SU-DHL-6 (cell line): Measurements from ENCODE around the gene SSBP1.

Experiments used
- H2AFZ ChIP-seq: fragments of 200-600 bp; sonication (generic); 2 replicates; pipeline ENCODE4 v1.6.1; 2014; ENCODE audit warnings: low read depth, mild to moderate bottlenecking, moderate library complexity, mixed read lengths, antibody characterized with exemption, low read length; ENCODE audit not compliant: severe bottlenecking
- H3F3A ChIP-seq: fragments of 200-600 bp; shearing (Covaris generic); 2 replicates; pipeline ENCODE4 v1.6.0; 2016; ENCODE audit warnings: antibody characterized with exemption, mild to moderate bottlenecking; ENCODE audit not compliant: insufficient read depth
- H3K27ac ChIP-seq: fragments of 200-600 bp; sonication (generic); 2 replicates; pipeline ENCODE4 v1.5.1; 2016; ENCODE audit warnings: low read depth, mild to moderate bottlenecking, low read length, moderate library complexity, mixed read lengths
- H3K27me3 ChIP-seq: fragments of 200-600 bp; sonication (generic), shearing (Covaris generic); 2 replicates; pipeline ENCODE4 v1.6.0; 2014; ENCODE audit warnings: mild to moderate bottlenecking, low read length
- H3K36me3 ChIP-seq: fragments of 200-600 bp; sonication (generic); 2 replicates; pipeline ENCODE4 v1.6.1; 2014; ENCODE audit warnings: mild to moderate bottlenecking, low read length, mixed read lengths
- H3K4me2 ChIP-seq: fragments of 300-600, 200-600 bp; shearing (Covaris generic), sonication (generic); 2 replicates; pipeline ENCODE4 v1.6.0; 2014; ENCODE audit warnings: low read length, low read depth, mild to moderate bottlenecking; ENCODE audit not compliant: poor library complexity, severe bottlenecking
- H3K4me3 ChIP-seq: fragments of 200-600 bp; sonication (generic); 2 replicates; pipeline ENCODE4 v1.5.1; 2014; ENCODE audit warnings: antibody characterized with exemption, low read length, mild to moderate bottlenecking, mixed read lengths; ENCODE audit not compliant: insufficient read depth, poor library complexity, severe bottlenecking
- H3K79me2 ChIP-seq: fragments of 200-600 bp; sonication (generic); 2 replicates; pipeline ENCODE4 v1.6.1; 2014; ENCODE audit warnings: mild to moderate bottlenecking, low read length, moderate library complexity; ENCODE audit not compliant: insufficient read depth
- H3K9ac ChIP-seq: fragments of 200-600 bp; sonication (generic); 2 replicates; pipeline ENCODE4 v1.7.0; 2014; ENCODE audit warnings: mild to moderate bottlenecking, low read length
- H3K9me2 ChIP-seq: fragments of 200-600 bp; sonication (generic); replicated peaks from 2 replicates; pipeline ENCODE4 v1.6.1; 2014; ENCODE audit warnings: low read length; ENCODE audit not compliant: insufficient read depth
- H3K9me3 ChIP-seq: fragments of 200-600 bp; sonication (generic); 2 replicates; pipeline ENCODE4 v1.6.1; 2014; ENCODE audit warnings: low read length, mixed read lengths; ENCODE audit not compliant: insufficient read depth
- H4K20me1 ChIP-seq: fragments of 200-600 bp; sonication (generic); 2 replicates; pipeline ENCODE4 v1.6.1; 2014; ENCODE audit warnings: low read depth, mild to moderate bottlenecking, antibody characterized with exemption, low read length, moderate library complexity, mixed read lengths
- EZH2phosphoT487 ChIP-seq: fragments of 200-600 bp; sonication (generic), shearing (Covaris generic); conservative IDR thresholded peaks from 2 replicates; pipeline ENCODE4 v1.6.1; 2018; ENCODE audit warnings: mild to moderate bottlenecking, antibody characterized with exemption, low read length, moderate library complexity, mixed read lengths
- TF ChIP-seq, protein P1 (sequence below): fragments of 200-600 bp; sonication (generic); IDR thresholded peaks from one replicate; pipeline ENCODE4 v1.5.1; 2017; ENCODE audit warnings: antibody characterized with exemption, mild to moderate bottlenecking, low read length, moderate library complexity; ENCODE audit not compliant: insufficient read depth, poor library complexity, severe bottlenecking

SSBP1 gene

DNA sequence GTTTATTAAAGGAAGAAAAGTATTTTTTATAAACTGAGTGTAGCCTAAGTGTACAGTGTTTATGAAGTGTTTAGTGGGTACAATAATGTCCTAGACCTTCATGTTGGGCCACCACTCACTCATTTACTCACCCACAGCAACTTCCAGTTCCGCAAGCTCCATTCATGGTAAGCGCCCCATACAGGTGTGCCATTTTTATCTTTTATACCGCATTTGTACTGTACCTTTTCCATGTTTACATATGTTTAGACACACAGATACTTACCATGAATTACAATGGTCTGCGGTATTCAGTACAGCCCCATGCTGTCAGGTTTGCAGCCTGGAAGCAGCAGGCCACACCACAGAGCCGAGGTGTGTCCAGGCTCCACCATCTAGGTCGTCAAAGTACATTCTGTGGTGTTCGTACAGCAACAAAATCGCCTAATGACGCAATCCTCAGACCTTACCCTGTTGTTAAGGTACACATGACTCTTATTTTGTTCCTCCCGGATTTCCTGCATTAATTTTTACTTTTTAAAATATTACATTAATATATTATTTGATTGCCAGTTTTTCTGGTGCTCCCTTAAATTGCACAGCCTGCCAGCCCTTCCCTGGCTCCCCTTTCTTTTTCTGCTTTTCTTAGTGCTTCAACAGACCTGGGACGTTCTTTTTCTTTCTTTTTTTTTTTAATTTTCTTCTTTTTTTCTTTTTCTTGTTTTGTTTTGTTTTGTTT lies 881 bp upstream of the SSBP1 start:
- H3K9ac ChIP-seq = peak overlapping the region; percentile 74
- H3K27ac ChIP-seq = peak overlapping the region; percentile 68
- H2AFZ ChIP-seq = peak overlapping the region; percentile 89
- H3K9me2 ChIP-seq = no peaks in the 10 kb centered on the region
- TF ChIP-seq, protein P1, sequence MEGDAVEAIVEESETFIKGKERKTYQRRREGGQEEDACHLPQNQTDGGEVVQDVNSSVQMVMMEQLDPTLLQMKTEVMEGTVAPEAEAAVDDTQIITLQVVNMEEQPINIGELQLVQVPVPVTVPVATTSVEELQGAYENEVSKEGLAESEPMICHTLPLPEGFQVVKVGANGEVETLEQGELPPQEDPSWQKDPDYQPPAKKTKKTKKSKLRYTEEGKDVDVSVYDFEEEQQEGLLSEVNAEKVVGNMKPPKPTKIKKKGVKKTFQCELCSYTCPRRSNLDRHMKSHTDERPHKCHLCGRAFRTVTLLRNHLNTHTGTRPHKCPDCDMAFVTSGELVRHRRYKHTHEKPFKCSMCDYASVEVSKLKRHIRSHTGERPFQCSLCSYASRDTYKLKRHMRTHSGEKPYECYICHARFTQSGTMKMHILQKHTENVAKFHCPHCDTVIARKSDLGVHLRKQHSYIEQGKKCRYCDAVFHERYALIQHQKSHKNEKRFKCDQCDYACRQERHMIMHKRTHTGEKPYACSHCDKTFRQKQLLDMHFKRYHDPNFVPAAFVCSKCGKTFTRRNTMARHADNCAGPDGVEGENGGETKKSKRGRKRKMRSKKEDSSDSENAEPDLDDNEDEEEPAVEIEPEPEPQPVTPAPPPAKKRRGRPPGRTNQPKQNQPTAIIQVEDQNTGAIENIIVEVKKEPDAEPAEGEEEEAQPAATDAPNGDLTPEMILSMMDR = no peak
- TF ChIP-seq EZH2phosphoT487 = no peak
- H3K4me2 ChIP-seq = peak overlapping the region; percentile 89
- peaks cover 3% of the 10 kb centered on the region; the same call in 1 of the 2 replicates for H3F3A ChIP-seq
- 0 out of 2 replicates have a peak, but pooled peaks cover 4% of the 10 kb centered on the region for H4K20me1 ChIP-seq
- peaks cover 14% of the 10 kb centered on the region for H3K36me3 ChIP-seq
- no peaks in the 10 kb centered on the region for H3K9me3 ChIP-seq
- no peaks in the 10 kb centered on the region for H3K27me3 ChIP-seq
- peaks cover 38% of the 10 kb centered on the region for H3K79me2 ChIP-seq
- H3K4me3 ChIP-seq = peak overlapping the region; percentile 67

DNA sequence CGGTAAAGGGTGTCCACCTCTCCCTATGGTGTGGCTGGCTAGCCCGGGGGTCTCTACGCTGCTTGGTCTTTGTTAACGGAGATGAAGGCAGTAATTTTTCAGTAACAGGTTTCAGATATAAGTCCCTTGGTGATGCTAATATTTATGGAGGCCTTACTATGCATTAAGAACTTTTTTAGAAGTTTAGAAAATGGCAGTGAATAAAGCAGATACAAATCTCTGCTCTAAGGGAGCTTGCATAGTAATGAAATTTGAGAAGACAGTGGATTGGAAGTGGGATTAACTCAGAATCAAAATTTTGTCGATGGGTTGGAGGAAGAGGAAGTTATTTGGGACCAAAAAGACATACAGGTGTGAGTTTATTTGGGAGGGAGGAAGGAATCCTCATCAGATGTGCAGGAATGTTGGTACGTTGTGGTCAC lies 445 bp downstream of the SSBP1 start:
- peaks cover 3% of the 10 kb centered on the region; the same call in 1 of the 2 replicates for H3F3A ChIP-seq
- H3K36me3 ChIP-seq = peaks cover 24% of the 10 kb centered on the region
- H3K27ac ChIP-seq = peak overlapping the region; percentile 40
- H3K4me2 ChIP-seq = peak overlapping the region; percentile 77
- peak overlapping the region; percentile 85 for H3K4me3 ChIP-seq
- H2AFZ ChIP-seq = peak overlapping the region; percentile 31
- no peaks in the 10 kb centered on the region for H3K27me3 ChIP-seq
- no peaks in the 10 kb centered on the region for H3K9me3 ChIP-seq
- no peaks in the 10 kb centered on the region for H3K9me2 ChIP-seq
- H4K20me1 ChIP-seq = 0 out of 2 replicates have a peak, but pooled peaks cover 4% of the 10 kb centered on the region
- H3K9ac ChIP-seq = peak overlapping the region; percentile 74
- TF ChIP-seq, protein P1 = no peak
- TF ChIP-seq EZH2phosphoT487 = no peak
- peaks cover 46% of the 10 kb centered on the region for H3K79me2 ChIP-seq

DNA sequence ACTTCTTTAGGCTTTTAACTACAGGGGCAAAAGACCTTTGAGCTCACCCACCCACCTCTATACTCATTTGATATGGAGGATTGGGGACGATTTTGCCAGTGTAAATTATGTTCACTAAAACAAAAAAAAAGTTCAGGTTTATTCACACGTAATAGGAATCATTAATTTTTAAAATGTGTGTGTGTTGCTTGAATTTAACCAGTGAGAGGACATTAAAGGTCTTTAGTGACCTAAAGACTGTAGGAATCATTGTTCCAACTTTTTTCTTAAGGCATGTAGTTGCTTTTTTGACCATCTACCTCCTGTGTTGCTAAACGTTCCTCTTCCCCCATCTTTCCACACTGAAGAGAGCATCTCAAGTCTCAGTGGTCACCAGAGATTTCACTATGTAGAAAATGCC lies 1.1 kb downstream of the SSBP1 start:
- H3K4me3 ChIP-seq = peak overlapping the region; percentile 85
- H3K36me3 ChIP-seq = peaks cover 30% of the 10 kb centered on the region
- TF ChIP-seq, protein P1 = no peak
- TF ChIP-seq EZH2phosphoT487 = no peak
- H3K9me3 ChIP-seq = no peaks in the 10 kb centered on the region
- peak overlapping the region; percentile 74 for H3K9ac ChIP-seq
- 0 out of 2 replicates have a peak, but pooled peaks cover 4% of the 10 kb centered on the region for H4K20me1 ChIP-seq
- H3K27ac ChIP-seq = no peak overlapping the region
- peaks cover 46% of the 10 kb centered on the region for H3K79me2 ChIP-seq
- no peak overlapping the region for H2AFZ ChIP-seq
- no peaks in the 10 kb centered on the region for H3K27me3 ChIP-seq
- peak overlapping the region; percentile 77 for H3K4me2 ChIP-seq
- peaks cover 3% of the 10 kb centered on the region; the same call in 1 of the 2 replicates for H3F3A ChIP-seq
- H3K9me2 ChIP-seq = no peaks in the 10 kb centered on the region
